Measurements from ENCODE around the gene TTC24.
"Not testable (repeated sequence)": the region's sequence is repeated elsewhere in the genome, so short reads cannot be mapped to it uniquely, and the experiment has no call there.

The TTC24 gene

GRCh38 chr1:156589546-156589945, 10.0 kb downstream of the TTC24 start:
- DNase-seq: no peak

- no peak for DNase-seq
These were observed 11.0 kb downstream of the TTC24 start for GRCh38 chr1:156590326-156591180.

- DNase-seq: no peak
These were observed 11.6 kb downstream of the TTC24 start for GRCh38 chr1:156591181-156591431.

GRCh38 chr1:156591432-156592157, 12.1 kb downstream of the TTC24 start, which contains the start of gene NAXE:
NAXE (plus strand) TSS chr1:156591776; CDS start chr1:156591805, 29 bp downstream.
- DNase-seq: peak; percentile 82

- no peak for DNase-seq
These were observed 12.8 kb downstream of the TTC24 start for GRCh38 chr1:156592158-156592909.

- no peak for DNase-seq
These were observed 13.6 kb downstream of the TTC24 start for GRCh38 chr1:156592910-156593660.

GRCh38 chr1:156593661-156593989, 14.1 kb downstream of the TTC24 start:
- DNase-seq: no peak

- no peak for DNase-seq
These were observed 14.7 kb downstream of the TTC24 start for GRCh38 chr1:156594190-156594589.

- no peak for DNase-seq
These were observed 15.5 kb downstream of the TTC24 start for GRCh38 chr1:156595016-156595415.

- DNase-seq: no peak
These were observed 16.9 kb downstream of the TTC24 start for GRCh38 chr1:156596426-156596825.

GRCh38 chr1:156598125-156598524, 18.6 kb downstream of the TTC24 start:
- no peak for DNase-seq

- DNase-seq: no peak
These were observed 19.4 kb downstream of the TTC24 start for GRCh38 chr1:156598731-156599432.

- DNase-seq: no peak
These were observed 20.3 kb downstream of the TTC24 start for GRCh38 chr1:156599811-156600210.

- DNase-seq: no peak
These were observed 21.2 kb downstream of the TTC24 start for GRCh38 chr1:156600733-156601121.

GRCh38 chr1:156601122-156601830, 21.8 kb downstream of the TTC24 start, which contains the start of gene GPATCH4:
GPATCH4 (minus strand) TSS chr1:156601479.
- DNase-seq: peak; percentile 91

GRCh38 chr1:156601892-156602291, 22.4 kb downstream of the TTC24 start:
- DNase-seq: no peak

GRCh38 chr1:156602557-156602993, 23.1 kb downstream of the TTC24 start:
- DNase-seq: no peak

GRCh38 chr1:156607344-156607743, 27.8 kb downstream of the TTC24 start:
- not testable (repeated sequence) for DNase-seq

GRCh38 chr1:156608036-156608674, 28.6 kb downstream of the TTC24 start:
- peak; percentile 76 for DNase-seq

- peak; percentile 67 for DNase-seq
These were observed 29.5 kb downstream of the TTC24 start for GRCh38 chr1:156608981-156609380.

GRCh38 chr1:156610072-156610471, 30.5 kb downstream of the TTC24 start:
- not testable (repeated sequence) for DNase-seq
